IMR-90 (cell line): Measurements from ENCODE around the gene PCMTD2. TPM values are rescaled to one million over a fixed set of nuclear protein-coding genes. Genes with fewer than 3 reads are reported as not detected.
"Not testable (repeated sequence)": the region's sequence is repeated elsewhere in the genome, so short reads cannot be mapped to it uniquely, and the experiment has no call there.

Experiments
- ATAC-seq: fragments of 200-7000 bp; cut with Tn5 transposase; 2 replicates; pipeline ENCODE4 v1.9.1; 2020; ENCODE audit warnings: low read depth, mild to moderate bottlenecking, moderate library complexity
- BruUV-seq: library from RNA; stranded (reverse); fragments of 400-500 nt; replicated peaks from 2 replicates; lab custom pipeline; 2021; lab: Mats Ljungman, UMichigan
- CTCF ChIA-PET: fragments of 300-600 bp; formaldehyde crosslinking; extraction: SDS; loops from one replicate; lab custom pipeline; 2021; ENCODE audit warnings: antibody characterized with exemption; lab: Yijun Ruan, JAX
- POLR2A ChIA-PET: fragments of 300-600 bp; sonication (Branson Sonifier 250); formaldehyde crosslinking; loops from one replicate; lab custom pipeline; 2022; ENCODE audit warnings: antibody characterized with exemption; ENCODE audit not compliant: unreplicated experiment; lab: Charles Lee
- DNase-seq: peaks from one replicate; pipeline ENCODE4 v3.0.0; 2013
- H2AFZ ChIP-seq: replicated peaks from 2 replicates; pipeline ENCODE3; 2013; ENCODE audit warnings: low read length, mild to moderate bottlenecking; ENCODE audit not compliant: poor library complexity
- H2AK5ac ChIP-seq: 2 replicates; pipeline ENCODE4 v1.6.1; 2013; ENCODE audit warnings: low read depth, low read length, inconsistent platforms
- H2AK9ac ChIP-seq: replicated peaks from 2 replicates; pipeline ENCODE3; 2013; ENCODE audit warnings: mild to moderate bottlenecking, low read depth, low read length, moderate library complexity; ENCODE audit not compliant: poor library complexity
- H2BK120ac ChIP-seq: 2 replicates; pipeline ENCODE4 v1.6.1; 2013; ENCODE audit warnings: low read depth, low read length, inconsistent platforms
- H2BK15ac ChIP-seq: 3 replicates; pipeline ENCODE4 v1.6.1; 2013; ENCODE audit warnings: low read depth, low read length, inconsistent platforms
- H2BK20ac ChIP-seq: 2 replicates; pipeline ENCODE4 v1.6.1; 2013; ENCODE audit warnings: low read depth, mild to moderate bottlenecking, inconsistent platforms, low read length, moderate library complexity
- H2BK5ac ChIP-seq: 2 replicates; pipeline ENCODE4 v1.6.1; 2013; ENCODE audit warnings: mild to moderate bottlenecking, low read depth, low read length, inconsistent platforms; ENCODE audit not compliant: poor library complexity, severe bottlenecking
- H3K14ac ChIP-seq: replicated peaks from 2 replicates; pipeline ENCODE4 v1.6.1; 2013; ENCODE audit warnings: low read depth, low read length, inconsistent platforms
- H3K18ac ChIP-seq: 2 replicates; pipeline ENCODE4 v1.6.1; 2013; ENCODE audit warnings: low read depth, low read length, control low read depth
- H3K23ac ChIP-seq: 2 replicates; pipeline ENCODE4 v1.6.1; 2013; ENCODE audit warnings: low read depth, low read length, inconsistent platforms
- H3K27ac ChIP-seq: 2 replicates; pipeline ENCODE4 v1.5.1; 2013; ENCODE audit warnings: mild to moderate bottlenecking, control low read depth, low read length; ENCODE audit not compliant: insufficient read depth
- H3K27me3 ChIP-seq: 2 replicates; pipeline ENCODE4 v1.6.1; 2013; ENCODE audit warnings: low read length; ENCODE audit not compliant: control insufficient read depth, insufficient read depth
- H3K36me3 ChIP-seq: 2 replicates; pipeline ENCODE4 v1.6.1; 2013; ENCODE audit warnings: low read length, mixed read lengths; ENCODE audit not compliant: control insufficient read depth, insufficient read depth
- H3K4ac ChIP-seq: 2 replicates; pipeline ENCODE4 v1.6.1; 2013; ENCODE audit warnings: low read depth, low read length, inconsistent platforms
- H3K4me1 ChIP-seq: 2 replicates; pipeline ENCODE4 v1.6.1; 2013; ENCODE audit warnings: low read length, mixed read lengths; ENCODE audit not compliant: control insufficient read depth, insufficient read depth
- H3K4me2 ChIP-seq: 2 replicates; pipeline ENCODE4 v1.6.1; 2013; ENCODE audit warnings: low read depth, mild to moderate bottlenecking, control low read depth, low read length, moderate library complexity
- H3K4me3 ChIP-seq: 2 replicates; pipeline ENCODE4 v1.5.1; 2013; ENCODE audit warnings: low read depth, mild to moderate bottlenecking, control low read depth, low read length, moderate library complexity; ENCODE audit not compliant: insufficient read depth
- H3K56ac ChIP-seq: 2 replicates; pipeline ENCODE4 v1.6.1; 2013; ENCODE audit warnings: low read length, inconsistent platforms; ENCODE audit not compliant: insufficient read depth; ENCODE audit errors: extremely low read depth
- H3K79me1 ChIP-seq, 2 experiments: 2 replicates each; pipeline ENCODE4 v1.6.1; 2013; ENCODE audit warnings: low read length in 2 of 2, inconsistent platforms in 1 of 2, low read depth in 1 of 2
- H3K9ac ChIP-seq: 2 replicates; pipeline ENCODE4 v1.6.1; 2013; ENCODE audit warnings: low read depth, low read length, control low read depth
- H3K9me1 ChIP-seq: 2 replicates; pipeline ENCODE4 v1.6.1; 2013; ENCODE audit warnings: low read length, inconsistent platforms; ENCODE audit not compliant: insufficient read depth
- H3K9me3 ChIP-seq: 2 replicates; pipeline ENCODE4 v1.6.1; 2013; ENCODE audit warnings: low read length; ENCODE audit not compliant: control insufficient read depth, insufficient read depth
- H4K20me1 ChIP-seq: 2 replicates; pipeline ENCODE4 v1.6.1; 2013; ENCODE audit warnings: low read length, inconsistent platforms; ENCODE audit not compliant: insufficient read depth
- H4K5ac ChIP-seq: 2 replicates; pipeline ENCODE4 v1.6.1; 2013; ENCODE audit warnings: mild to moderate bottlenecking, low read depth, low read length, control low read depth
- H4K8ac ChIP-seq, 2 experiments: 2 replicates each; pipeline ENCODE4 v1.6.1; 2013; ENCODE audit warnings: low read depth in 2 of 2, low read length in 2 of 2, control low read depth in 1 of 2, inconsistent platforms in 1 of 2
- H4K91ac ChIP-seq: 2 replicates; pipeline ENCODE4 v1.6.1; 2013; ENCODE audit warnings: low read depth, low read length, inconsistent platforms; ENCODE audit not compliant: insufficient read depth
- MAFK ChIP-seq: IDR thresholded peaks from 2 replicates; pipeline ENCODE4 v1.6.1; 2012; ENCODE audit warnings: low read depth, low read length, improper control_type of control experiment
- whole genome bisulfite sequencing, 2 experiments: methylation state at CpG; one replicate each; pipeline versions ENCODE4 v1.1.5 to v1.1.7; 2013; ENCODE audit warnings: missing lambda C conversion rate in 2 of 2; ENCODE audit not compliant: insufficient read length in 1 of 2; ENCODE audit errors: extremely low coverage in 2 of 2; 5-methylcytosine and 5-hydroxymethylcytosine counted together
- dilution Hi-C: fragments of 300-500 bp; cut with HindIII; formaldehyde crosslinking; loops from one replicate; pipeline ENCODE4 v1.14.3; 2018; ENCODE audit warnings: low sequenced_read_pairs; ENCODE audit not compliant: unreplicated experiment
- in situ Hi-C: fragments of 300-500 bp; cut with MboI; formaldehyde crosslinking; loops from 3 replicates; pipeline ENCODE4 v1.14.3; 2019; ENCODE audit warnings: low sequenced_read_pairs, inconsistent platforms, mixed read lengths
- intact Hi-C: fragments of 100-400 bp; cut with micrococcal nuclease; formaldehyde crosslinking; loops from 2 replicates; pipeline ENCODE4 v1.10.0; 2022
- microRNA-seq, 2 experiments: library from miRNA; stranded (forward) in 1 of 2; unstranded in 1 of 2; fragments of 10-50 nt in 1 of 2; fragments of <30 nt in 1 of 2; gene quantifications in 1 of 2; microRNA quantifications in 1 of 2; one replicate each; pipeline versions ENCODE3 to v1.1.0; 2013 to 2020; ENCODE audit not compliant: insufficient read depth in 1 of 2, insufficient read length in 1 of 2, unreplicated experiment in 1 of 2
- polyA plus RNA-seq, 3 experiments: library from polyadenylated mRNA; depleted of rRNA; stranded (reverse); fragments of >200 nt; gene quantifications; 2 replicates each; pipeline ENCODE4 v1.2.3, GENCODE V29; 2012; ENCODE audit warnings: low replicate concordance in 1 of 3
- small RNA-seq, 5 experiments: library from RNA; depleted of rRNA; stranded (forward); fragments of <200 nt; gene quantifications; one replicate each; pipeline ENCODE3, GENCODE V24; 2012
- total RNA-seq: library from RNA; depleted of rRNA; stranded (reverse); fragments of >200 nt; gene quantifications from 2 replicates; pipeline ENCODE4 v1.2.3, GENCODE V29; 2012; rRNA removed

The PCMTD2 gene
- total and polyA plus RNA-seq, 2 of the 4 experiments (the other 2 are of a cell fraction) = 23.6 to 28.3 TPM

- H3K36me3 ChIP-seq, dilution Hi-C loops, POLR2A ChIA-PET, H3K56ac ChIP-seq, H3K9me1 ChIP-seq, H4K20me1 ChIP-seq, H4K8ac ChIP-seq, CTCF ChIA-PET, H3K4me3 ChIP-seq, H3K18ac ChIP-seq, H3K9me3 ChIP-seq, intact Hi-C loops, H3K27me3 ChIP-seq, H3K4me2 ChIP-seq, H2BK5ac ChIP-seq, DNase-seq, H3K14ac ChIP-seq, H4K91ac ChIP-seq, H3K27ac ChIP-seq, H3K79me1 ChIP-seq, ATAC-seq, H2AK5ac ChIP-seq, H2BK15ac ChIP-seq, H2BK20ac ChIP-seq, H3K9ac ChIP-seq, H3K4ac ChIP-seq, in situ Hi-C loops, H2AK9ac ChIP-seq, H3K23ac ChIP-seq, H2BK120ac ChIP-seq, H3K4me1 ChIP-seq, BruUV-seq, H2AFZ ChIP-seq, H4K5ac ChIP-seq: not testable (repeated sequence)
- peak; percentile 61 for TF ChIP-seq MAFK
- 30% methylated on average over 2 of the region's 7 CpGs; no CpG with 5 or more reads in 1 of the 2 experiments for WGBS, 2 experiments
These were observed 66.7 kb downstream of the PCMTD2 start for GRCh38 chr20:64322031-64322789.

Small RNA genes within 50 kb of the gene (microRNA-seq; reads per million reads assigned to microRNA genes)
- gene AL137028.2 (ENCODE audit: insufficient read depth, insufficient read length) = not detected

Small RNA genes within 50 kb of the gene (small RNA-seq; reads per million reads assigned to genes)
- 0 reads per million in 5 experiments for gene AL137028.2

Other genes with a start within 250 kb of the PCMTD2 start
- 0.18 and 0.28 TPM in 2 replicates for gene C20orf204, start 219.6 kb upstream of the PCMTD2 start, total RNA-seq
- 0.09 and 0.11 TPM in 2 replicates for gene C20orf204, start 219.6 kb upstream of the PCMTD2 start, polyA plus RNA-seq (2012; rRNA removed)
- gene SOX18, start 206.1 kb upstream of the PCMTD2 start, total RNA-seq = not detected in 2 replicates
- not detected in 2 replicates for gene SOX18, start 206.1 kb upstream of the PCMTD2 start, polyA plus RNA-seq (2012; rRNA removed)
- gene TCEA2, start 192.6 kb upstream of the PCMTD2 start, total RNA-seq = 8.9 and 9.3 TPM in 2 replicates
- 28.9 and 30.0 TPM in 2 replicates for gene TCEA2, start 192.6 kb upstream of the PCMTD2 start, polyA plus RNA-seq (2012; rRNA removed)
- 7.7 and 8.1 TPM in 2 replicates for gene RGS19, start 176.2 kb upstream of the PCMTD2 start, total RNA-seq
- 17.5 and 21.5 TPM in 2 replicates for gene RGS19, start 176.2 kb upstream of the PCMTD2 start, polyA plus RNA-seq (2012; rRNA removed)
- gene OPRL1, start 175.7 kb upstream of the PCMTD2 start, total RNA-seq = 0.28 and 0.36 TPM in 2 replicates
- 1.1 and 1.2 TPM in 2 replicates for gene OPRL1, start 175.7 kb upstream of the PCMTD2 start, polyA plus RNA-seq (2012; rRNA removed)
- not detected in 2 replicates for gene LKAAEAR1, start 171.3 kb upstream of the PCMTD2 start, total RNA-seq
- gene LKAAEAR1, start 171.3 kb upstream of the PCMTD2 start, polyA plus RNA-seq (2012; rRNA removed) = 0.16 and 0.21 TPM in 2 replicates
- not detected in 2 replicates for gene NPBWR2, start 148.2 kb upstream of the PCMTD2 start, total RNA-seq
- not detected in 2 replicates for gene NPBWR2, start 148.2 kb upstream of the PCMTD2 start, polyA plus RNA-seq (2012; rRNA removed)
- gene MYT1, start 91.3 kb upstream of the PCMTD2 start, total RNA-seq = not detected in 2 replicates
- gene MYT1, start 91.3 kb upstream of the PCMTD2 start, polyA plus RNA-seq (2012; rRNA removed) = not detected in 2 replicates